ENCODE measurements around the gene TNFRSF8. TPM values are rescaled to one million over a fixed set of nuclear protein-coding genes. Genes with fewer than 3 reads are reported as not detected.

Gene TNFRSF8
- total RNA-seq, 1 experiment from 2014 or later = 20.8 TPM

GRCh38 chr1:12096615-12097014 is 33.5 kb downstream of the TNFRSF8 start:
- Mint-ChIP-seq H3K27me3 (ENCODE audit: low read depth) (no peaks in the 10 kb centered on the region), H3K36me3 (peaks cover 4% of the 10 kb centered on the region), H3K4me3 (no peak overlapping the region), H3K4me1 (no peaks in the 10 kb centered on the region), H3K9me3 (peaks cover 9% of the 10 kb centered on the region; the same call in 1 of the 2 replicates), H3K27ac (no peak overlapping the region)
- ATAC-seq = no peak
- no peak for DNase-seq (ENCODE audit: low spot score)
- CTCF ChIA-PET = interaction anchor here (0.7 to 1.9 kb wide), 3 partner anchors 16 to 28 kb away, joined by 3 to 10 read pairs (median 5); no protein-coding TSS in a partner anchor
- TF ChIP-seq CTCF (IDR thresholded peaks at IDR 0.05) = no peak
- TF ChIP-seq AR (CRISPR knock-in tag; IDR thresholded peaks at IDR 0.05) = no peak
- no peak for TF ChIP-seq GRHL2 (CRISPR knock-in tag; IDR thresholded peaks at IDR 0.05; ENCODE audit: insufficient replicate concordance, severe bottlenecking)
- no peak for TF ChIP-seq SOX15 (CRISPR knock-in tag; IDR thresholded peaks at IDR 0.05)
- TF ChIP-seq GTF2I (CRISPR knock-in tag; conservative IDR thresholded peaks at IDR 0.05) = no peak
- no peak for TF ChIP-seq ESRRA (CRISPR knock-in tag; IDR thresholded peaks at IDR 0.05; ENCODE audit: borderline replicate concordance)
- no peak for TF ChIP-seq IRF2 (CRISPR knock-in tag; IDR thresholded peaks at IDR 0.05; ENCODE audit: borderline replicate concordance, low read depth)
- no peak for TF ChIP-seq JUN (CRISPR knock-in tag; IDR thresholded peaks at IDR 0.05)
- no peak for TF ChIP-seq MAX (CRISPR knock-in tag; IDR thresholded peaks at IDR 0.05)
- no peak for TF ChIP-seq ZNF281 (CRISPR knock-in tag; IDR thresholded peaks at IDR 0.05)
- TF ChIP-seq E2F5 (CRISPR knock-in tag; IDR thresholded peaks at IDR 0.05) = no peak
- no peak for TF ChIP-seq ZNF317 (CRISPR knock-in tag; IDR thresholded peaks at IDR 0.05; ENCODE audit: borderline replicate concordance, low read depth)
- TF ChIP-seq ZNF232 (CRISPR knock-in tag; IDR thresholded peaks at IDR 0.05) = no peak
- TF ChIP-seq PRDM15 (CRISPR knock-in tag; IDR thresholded peaks at IDR 0.05) = no peak
- POLR2A ChIA-PET = no interaction called here
